ENCODE data around the gene FBF1. TPM values are rescaled to one million over a fixed set of nuclear protein-coding genes. Genes with fewer than 3 reads are reported as not detected.

The FBF1 gene
- total RNA-seq, 2 experiments from 2014 or later: 23.4 to 24.5 TPM

DNA sequence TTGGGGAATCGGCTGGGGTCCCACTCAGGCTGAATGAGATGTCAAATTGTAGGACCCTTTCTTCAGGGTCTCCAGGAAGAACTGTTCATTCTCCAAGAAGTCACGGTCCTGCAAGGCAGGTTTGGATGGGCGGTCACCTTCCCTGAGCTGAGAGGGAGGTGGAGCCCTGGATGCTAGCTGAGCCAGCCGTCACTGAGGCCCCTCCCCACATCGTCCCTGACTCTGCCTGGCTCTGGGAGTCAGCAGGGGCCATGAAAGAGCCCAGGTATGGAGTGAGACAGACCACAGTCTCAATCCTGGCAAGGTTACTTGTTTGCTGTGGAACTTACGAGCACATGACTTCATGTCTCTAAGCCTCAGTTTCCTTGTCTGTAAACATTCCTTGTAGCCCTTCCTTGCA, 30.1 kb downstream of the FBF1 start:
- ATAC-seq (no peak), DNase-seq (no peak)
- no peaks in the 10 kb centered on the region for H3K9me3 Mint-ChIP-seq (ENCODE audit: insufficient read depth)
- ChIA-PET POLR2A (no interaction called here), CTCF (interaction anchor here (3.1 kb wide), 1 partner anchor 95 kb away, joined by 22 read pairs; no protein-coding TSS in a partner anchor)
- peaks cover 3% of the 10 kb centered on the region for H3K36me3 Mint-ChIP-seq (ENCODE audit: low read depth)
- no peak overlapping the region for H3K27ac Mint-ChIP-seq
- no peak overlapping the region for H3K4me3 Mint-ChIP-seq
- H3K27me3 Mint-ChIP-seq (ENCODE audit: low read depth): no peaks in the 10 kb centered on the region
- H3K4me1 Mint-ChIP-seq (ENCODE audit: low read depth): peaks cover 17% of the 10 kb centered on the region

DNA sequence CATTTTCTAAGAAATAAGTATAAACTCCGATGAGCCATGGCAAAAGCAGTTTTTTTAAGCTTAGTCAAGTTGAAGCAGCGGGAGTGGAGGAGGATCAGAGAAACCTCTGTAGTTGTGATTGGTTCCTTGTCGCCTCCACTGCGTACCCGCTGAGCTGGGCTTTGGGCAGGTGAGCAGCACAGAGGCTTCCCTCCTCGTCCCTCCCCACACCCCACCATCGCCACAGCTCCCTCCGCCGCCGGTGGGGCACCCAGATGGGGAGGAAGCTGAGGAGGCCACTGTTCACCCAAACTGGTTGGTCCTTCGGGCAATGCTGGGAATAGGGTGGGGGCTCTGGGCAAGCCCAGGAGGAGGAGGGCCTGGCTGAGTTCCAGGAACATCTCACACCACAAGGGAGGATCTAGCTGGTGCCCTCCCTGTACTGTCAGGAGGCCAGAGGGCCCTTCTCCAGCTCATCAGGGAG, 31.0 kb downstream of the FBF1 start:
- H3K4me3 Mint-ChIP-seq: no peak overlapping the region
- ChIA-PET POLR2A (interaction anchor here (0.6 to 1.2 kb wide), 2 partner anchors 13 to 147 kb away, joined by 3 to 5 read pairs; partner anchors contain the start of gene TRIM65), CTCF (interaction anchor here (0.8 to 3.1 kb wide), 6 partner anchors 14 to 488 kb away, joined by 3 to 22 read pairs (median 3); partner anchors contain the start of genes CDK3 and TRIM65)
- ATAC-seq (no peak), DNase-seq (no peak)
- peaks cover 3% of the 10 kb centered on the region for H3K36me3 Mint-ChIP-seq (ENCODE audit: low read depth)
- H3K9me3 Mint-ChIP-seq (ENCODE audit: insufficient read depth): no peaks in the 10 kb centered on the region
- peaks cover 22% of the 10 kb centered on the region for H3K4me1 Mint-ChIP-seq (ENCODE audit: low read depth)
- no peaks in the 10 kb centered on the region for H3K27me3 Mint-ChIP-seq (ENCODE audit: low read depth)
- no peak overlapping the region for H3K27ac Mint-ChIP-seq

DNA sequence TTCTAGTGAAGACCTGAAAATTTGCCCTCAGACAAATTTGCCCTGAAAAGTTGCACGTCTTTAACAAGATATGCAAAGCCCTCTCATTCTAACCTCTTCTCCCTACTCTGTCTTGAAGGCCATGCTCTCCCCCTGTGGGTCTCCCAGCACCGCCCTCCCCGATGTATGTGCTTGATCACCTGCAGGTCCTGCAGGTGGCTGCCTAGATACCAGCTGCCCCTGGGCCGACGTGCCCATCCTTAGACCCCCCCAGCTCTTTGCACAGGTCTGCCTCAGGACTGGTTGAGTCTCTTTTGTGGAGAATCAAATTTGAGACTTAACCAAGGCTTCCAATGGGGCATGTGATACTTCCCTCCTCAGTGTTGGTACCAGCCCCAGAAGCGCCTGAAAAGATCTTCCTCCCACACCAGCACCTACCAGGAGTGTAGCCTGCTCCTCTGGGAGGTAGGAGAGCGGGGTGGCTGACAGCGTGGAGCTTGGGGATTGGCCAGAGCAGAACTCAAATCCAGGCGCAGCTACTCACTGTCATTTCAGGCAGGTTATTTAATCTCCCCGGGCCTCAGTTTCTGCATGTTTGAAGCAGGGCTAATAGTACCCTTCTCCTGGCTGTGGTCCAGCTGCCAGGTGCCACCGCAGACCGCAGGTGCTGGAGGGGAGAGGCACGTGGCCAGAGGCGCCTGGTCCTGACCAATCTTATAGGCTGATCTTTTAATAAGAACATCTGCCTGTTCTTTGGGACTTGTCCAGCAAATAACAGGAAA, 31.6 kb downstream of the FBF1 start:
- Mint-ChIP-seq H3K27me3 (ENCODE audit: low read depth) (no peaks in the 10 kb centered on the region), H3K27ac (no peak overlapping the region), H3K36me3 (ENCODE audit: low read depth) (peaks cover 3% of the 10 kb centered on the region), H3K4me3 (no peak overlapping the region), H3K9me3 (ENCODE audit: insufficient read depth) (no peaks in the 10 kb centered on the region), H3K4me1 (ENCODE audit: low read depth) (peaks cover 22% of the 10 kb centered on the region)
- ChIA-PET CTCF (interaction anchor here (0.8 to 3.1 kb wide), 6 partner anchors 13 to 489 kb away, joined by 3 to 22 read pairs (median 3); partner anchors contain the start of genes CDK3 and TRIM65), POLR2A (interaction anchor here (0.6 to 1.2 kb wide), 2 partner anchors 13 to 146 kb away, joined by 3 to 5 read pairs; partner anchors contain the start of gene TRIM65)
- ATAC-seq (no peak), DNase-seq (no peak)

- Mint-ChIP-seq H3K36me3 (ENCODE audit: low read depth) (peaks cover 3% of the 10 kb centered on the region), H3K27ac (no peak overlapping the region), H3K27me3 (ENCODE audit: low read depth) (no peaks in the 10 kb centered on the region), H3K4me3 (no peak overlapping the region), H3K4me1 (ENCODE audit: low read depth) (peaks cover 29% of the 10 kb centered on the region), H3K9me3 (ENCODE audit: insufficient read depth) (no peaks in the 10 kb centered on the region)
- ChIA-PET CTCF (no interaction called here), POLR2A (no interaction called here)
- ATAC-seq: no peak
- DNase-seq: no peak
Observed at GRCh38 chr17:75908201-75908600, 32.6 kb downstream of the FBF1 start.

GRCh38 chr17:75906143-75906884, 34.5 kb downstream of the FBF1 start:
- Mint-ChIP-seq H3K36me3 (ENCODE audit: low read depth) (peaks cover 12% of the 10 kb centered on the region), H3K9me3 (ENCODE audit: insufficient read depth) (no peaks in the 10 kb centered on the region), H3K4me1 (ENCODE audit: low read depth) (peaks cover 29% of the 10 kb centered on the region), H3K4me3 (peak overlapping the region; percentile 40), H3K27me3 (ENCODE audit: low read depth) (no peaks in the 10 kb centered on the region), H3K27ac (peak overlapping the region; percentile 63)
- no peak for DNase-seq
- CTCF ChIA-PET: interaction anchor here (0.7 to 4.0 kb wide), 15 partner anchors 9 to 221 kb away, joined by 3 to 69 read pairs (median 7); partner anchors contain the start of genes CDK3, TRIM65 and WBP2
- POLR2A ChIA-PET: interaction anchor here (0.5 to 0.6 kb wide), 3 partner anchors 101 to 652 kb away, joined by 3 read pairs; partner anchors contain the start of gene SMIM5
- ATAC-seq: no peak

- ATAC-seq (peak; percentile 99), DNase-seq (peak; percentile 96)
- POLR2A ChIA-PET: interaction anchor here (0.6 to 1.2 kb wide), 8 partner anchors 9 to 128 kb away, joined by 3 to 5 read pairs (median 3); partner anchors contain the start of genes FBF1 and UNK
- CTCF ChIA-PET: interaction anchor here (0.7 to 4.0 kb wide), 21 partner anchors 9 to 222 kb away, joined by 3 to 69 read pairs (median 5); partner anchors contain the start of genes CDK3, TRIM65 and WBP2
- H3K27ac Mint-ChIP-seq: peak within 1 kb of the TSS; percentile 90
- no peaks in the 10 kb centered on the region for H3K9me3 Mint-ChIP-seq (ENCODE audit: insufficient read depth)
- peaks cover 25% of the 10 kb centered on the region for H3K4me1 Mint-ChIP-seq (ENCODE audit: low read depth)
- peak within 1 kb of the TSS; percentile 94 for H3K4me3 Mint-ChIP-seq
- peaks cover 19% of the 10 kb centered on the region for H3K36me3 Mint-ChIP-seq (ENCODE audit: low read depth)
- H3K27me3 Mint-ChIP-seq (ENCODE audit: low read depth): no peaks in the 10 kb centered on the region
Observed at GRCh38 chr17:75904749-75905521, 35.9 kb downstream of the FBF1 start, which contains the start of gene MRPL38. TSS of gene MRPL38 (minus strand) at chr17:75904884. CDS start at chr17:75904875, 9 bp downstream.

DNA sequence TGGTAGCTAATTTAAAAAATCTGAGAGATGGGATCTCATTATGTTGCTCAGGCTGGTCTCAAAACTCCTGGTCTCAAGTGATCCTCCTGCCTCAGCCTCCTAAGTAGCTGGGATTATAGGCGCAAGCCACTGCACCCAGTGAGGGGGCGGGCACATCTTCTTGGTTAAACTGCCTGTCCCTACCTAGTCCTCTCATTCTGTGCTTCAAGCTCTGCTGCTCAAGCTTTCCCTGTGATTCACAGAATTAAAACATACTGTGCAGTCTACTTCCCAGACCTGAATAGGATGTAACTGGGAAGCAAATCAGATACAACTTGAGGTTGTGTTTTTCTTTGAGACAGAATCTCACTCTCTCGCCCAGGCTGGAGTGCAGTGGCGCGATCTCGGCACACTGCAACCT, 38.4 kb downstream of the FBF1 start:
- ATAC-seq (no peak), DNase-seq (no peak)
- Mint-ChIP-seq H3K27me3 (ENCODE audit: low read depth) (no peaks in the 10 kb centered on the region), H3K27ac (no peak overlapping the region), H3K36me3 (ENCODE audit: low read depth) (peaks cover 33% of the 10 kb centered on the region), H3K4me1 (ENCODE audit: low read depth) (peaks cover 24% of the 10 kb centered on the region), H3K4me3 (no peak overlapping the region), H3K9me3 (ENCODE audit: insufficient read depth) (no peaks in the 10 kb centered on the region)
- ChIA-PET CTCF (interaction anchor here (1.1 kb wide), 1 partner anchor 112 kb away, joined by 3 read pairs; no protein-coding TSS in a partner anchor), POLR2A (interaction anchor here (1.5 to 2.1 kb wide), 2 partner anchors 9 to 24 kb away, joined by 3 to 4 read pairs; partner anchors contain the start of gene TRIM47)

DNA sequence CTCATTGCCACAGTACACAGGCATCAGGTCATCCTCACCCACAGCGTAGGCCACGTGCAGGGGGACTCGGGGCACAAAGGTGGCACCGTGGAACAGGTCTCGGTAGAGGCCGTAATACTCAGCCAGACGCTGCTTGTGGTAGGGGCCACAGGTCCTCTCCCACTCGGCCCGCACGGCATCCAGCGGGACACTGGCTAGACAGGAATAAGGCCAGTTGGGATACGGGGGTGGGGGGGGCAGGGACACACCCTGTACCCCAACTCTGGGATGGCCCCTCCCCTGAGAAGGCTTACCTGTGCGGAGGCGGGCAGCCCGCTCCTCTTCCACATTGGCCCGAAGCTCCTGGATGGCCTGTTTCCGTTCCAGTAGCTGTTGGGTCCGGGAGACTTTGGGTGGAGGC, 39.1 kb downstream of the FBF1 start:
- Mint-ChIP-seq H3K27me3 (ENCODE audit: low read depth) (no peaks in the 10 kb centered on the region), H3K4me1 (ENCODE audit: low read depth) (peaks cover 27% of the 10 kb centered on the region), H3K4me3 (no peak overlapping the region), H3K9me3 (ENCODE audit: insufficient read depth) (no peaks in the 10 kb centered on the region), H3K27ac (no peak overlapping the region), H3K36me3 (ENCODE audit: low read depth) (peaks cover 35% of the 10 kb centered on the region)
- ChIA-PET CTCF (interaction anchor here (1.1 kb wide), 1 partner anchor 113 kb away, joined by 3 read pairs; no protein-coding TSS in a partner anchor), POLR2A (interaction anchor here (2.1 kb wide), 1 partner anchor 9 kb away, joined by 4 read pairs; no protein-coding TSS in a partner anchor)
- no peak for DNase-seq
- ATAC-seq: no peak

GRCh38 chr17:75900691-75901533, 39.9 kb downstream of the FBF1 start:
- Mint-ChIP-seq H3K4me1 (ENCODE audit: low read depth) (peaks cover 21% of the 10 kb centered on the region), H3K4me3 (no peak overlapping the region), H3K27me3 (ENCODE audit: low read depth) (no peaks in the 10 kb centered on the region), H3K9me3 (ENCODE audit: insufficient read depth) (no peaks in the 10 kb centered on the region), H3K27ac (no peak overlapping the region), H3K36me3 (ENCODE audit: low read depth) (peaks cover 35% of the 10 kb centered on the region)
- DNase-seq (no peak), ATAC-seq (no peak)
- CTCF ChIA-PET: no interaction called here
- POLR2A ChIA-PET: no interaction called here

- H3K36me3 Mint-ChIP-seq (ENCODE audit: low read depth): peaks cover 43% of the 10 kb centered on the region
- CTCF ChIA-PET: interaction anchor here (0.7 kb wide), 1 partner anchor 66 kb away, joined by 3 read pairs; no protein-coding TSS in a partner anchor
Observed at GRCh38 chr17:75899767-75900468, 40.9 kb downstream of the FBF1 start.

More at GRCh38 chr17:75899767-75900468, 40.9 kb downstream of the FBF1 start:
- ATAC-seq (no peak), DNase-seq (no peak)
- H3K27me3 Mint-ChIP-seq (ENCODE audit: low read depth): no peaks in the 10 kb centered on the region
- no peaks in the 10 kb centered on the region for H3K9me3 Mint-ChIP-seq (ENCODE audit: insufficient read depth)
- POLR2A ChIA-PET: no interaction called here
- H3K27ac Mint-ChIP-seq: peak overlapping the region; percentile 6
- no peak overlapping the region for H3K4me3 Mint-ChIP-seq
- H3K4me1 Mint-ChIP-seq (ENCODE audit: low read depth): peaks cover 24% of the 10 kb centered on the region

Data from activated CD8-positive, alpha-beta T cell treated with anti-CD3 and anti-CD28 coated beads, Interleukin-2, amount 10 ng/mL, durations not matched to agents 7 days and 5 days (primary cell).